ENCODE data around the gene EZH1. TPM values are rescaled to one million over a fixed set of nuclear protein-coding genes. Genes with fewer than 3 reads are reported as not detected.

The EZH1 gene
- polyA plus RNA-seq, 1 donor from 2014 or later, result 52.5 TPM

GRCh38 chr17:42665581-42666001 is 79.2 kb downstream of the EZH1 start:
- no peak overlapping the region for H3K27ac ChIP-seq (ENCODE audit: low read length)
- H3K9ac ChIP-seq (ENCODE audit: low read length), result no peak overlapping the region
- no peak overlapping the region for H3K4me3 ChIP-seq (ENCODE audit: low read length)
- no peak overlapping the region for H2AFZ ChIP-seq (ENCODE audit: low read depth, low read length)
- TF ChIP-seq SMC3 (conservative IDR thresholded peaks at IDR 0.05; ENCODE audit: poor library complexity), result no peak
- TF ChIP-seq RAD21 (conservative IDR thresholded peaks at IDR 0.05), result no peak
- no peak for TF ChIP-seq TAF1 (IDR thresholded peaks at IDR 0.05; ENCODE audit: low read depth)
- TF ChIP-seq POLR2AphosphoS5 (IDR thresholded peaks at IDR 0.05), result no peak
- no peak for TF ChIP-seq CTCF (IDR thresholded peaks at IDR 0.05; ENCODE audit: poor library complexity, severe bottlenecking)
- no peak for TF ChIP-seq REST (IDR thresholded peaks at IDR 0.05; ENCODE audit: borderline replicate concordance)
- no peak for TF ChIP-seq EP300 (conservative IDR thresholded peaks at IDR 0.05; ENCODE audit: poor library complexity, severe bottlenecking)
- no peak for TF ChIP-seq EZH2 (IDR thresholded peaks at IDR 0.05; ENCODE audit: borderline replicate concordance, insufficient read depth, low read length, poor library complexity, severe bottlenecking)
- H3K79me2 ChIP-seq (replicated peaks; ENCODE audit: insufficient read depth, low read length), result no peaks in the 10 kb centered on the region
- H3F3A ChIP-seq (ENCODE audit: insufficient read depth, low read length, poor library complexity, severe bottlenecking), result no peaks in the 10 kb centered on the region
- no peaks in the 10 kb centered on the region for H4K20me1 ChIP-seq (ENCODE audit: insufficient read depth)
- H3K9me3 ChIP-seq (ENCODE audit: low read length), result no peaks in the 10 kb centered on the region
- H3K4me2 ChIP-seq (ENCODE audit: low read length), result no peak overlapping the region
- no peaks in the 10 kb centered on the region for H3K9me2 ChIP-seq (ENCODE audit: insufficient read depth, low read length)
- no peaks in the 10 kb centered on the region for H3K27me3 ChIP-seq (ENCODE audit: insufficient read depth, low read depth, low read length)
- H3K36me3 ChIP-seq (ENCODE audit: insufficient read depth, low read length), result no peaks in the 10 kb centered on the region

- no peak overlapping the region for H3K9ac ChIP-seq (ENCODE audit: low read length)
Measured at GRCh38 chr17:42660692-42661345, 84.0 kb downstream of the EZH1 start.

More at GRCh38 chr17:42660692-42661345, 84.0 kb downstream of the EZH1 start:
- H4K20me1 ChIP-seq (ENCODE audit: insufficient read depth), result no peaks in the 10 kb centered on the region
- no peaks in the 10 kb centered on the region for H3K36me3 ChIP-seq (ENCODE audit: insufficient read depth, low read length)
- no peak overlapping the region for H3K27ac ChIP-seq (ENCODE audit: low read length)
- H3K4me3 ChIP-seq (ENCODE audit: low read length), result peak overlapping the region; percentile 93
- H3K79me2 ChIP-seq (replicated peaks; ENCODE audit: insufficient read depth, low read length), result no peaks in the 10 kb centered on the region
- no peaks in the 10 kb centered on the region for H3F3A ChIP-seq (ENCODE audit: insufficient read depth, low read length, poor library complexity, severe bottlenecking)
- no peak overlapping the region for H3K4me2 ChIP-seq (ENCODE audit: low read length)
- TF ChIP-seq EP300 (conservative IDR thresholded peaks at IDR 0.05; ENCODE audit: poor library complexity, severe bottlenecking) (no peak), REST (IDR thresholded peaks at IDR 0.05; ENCODE audit: borderline replicate concordance) (no peak), SMC3 (conservative IDR thresholded peaks at IDR 0.05; ENCODE audit: poor library complexity) (no peak), EZH2 (IDR thresholded peaks at IDR 0.05; ENCODE audit: borderline replicate concordance, insufficient read depth, low read length, poor library complexity, severe bottlenecking) (no peak), TAF1 (IDR thresholded peaks at IDR 0.05; ENCODE audit: low read depth) (no peak), RAD21 (conservative IDR thresholded peaks at IDR 0.05) (no peak), MXI1 (conservative IDR thresholded peaks at IDR 0.05; ENCODE audit: poor library complexity, severe bottlenecking) (no peak), POLR2AphosphoS5 (IDR thresholded peaks at IDR 0.05) (no peak), CTCF (IDR thresholded peaks at IDR 0.05; ENCODE audit: poor library complexity, severe bottlenecking) (no peak)
- no peaks in the 10 kb centered on the region for H3K27me3 ChIP-seq (ENCODE audit: insufficient read depth, low read depth, low read length)
- no peaks in the 10 kb centered on the region for H3K9me3 ChIP-seq (ENCODE audit: low read length)
- H2AFZ ChIP-seq (ENCODE audit: low read depth, low read length), result no peak overlapping the region
- no peaks in the 10 kb centered on the region for H3K9me2 ChIP-seq (ENCODE audit: insufficient read depth, low read length)
